ENCODE data around the gene PRPF40A.

Gene PRPF40A

DNA sequence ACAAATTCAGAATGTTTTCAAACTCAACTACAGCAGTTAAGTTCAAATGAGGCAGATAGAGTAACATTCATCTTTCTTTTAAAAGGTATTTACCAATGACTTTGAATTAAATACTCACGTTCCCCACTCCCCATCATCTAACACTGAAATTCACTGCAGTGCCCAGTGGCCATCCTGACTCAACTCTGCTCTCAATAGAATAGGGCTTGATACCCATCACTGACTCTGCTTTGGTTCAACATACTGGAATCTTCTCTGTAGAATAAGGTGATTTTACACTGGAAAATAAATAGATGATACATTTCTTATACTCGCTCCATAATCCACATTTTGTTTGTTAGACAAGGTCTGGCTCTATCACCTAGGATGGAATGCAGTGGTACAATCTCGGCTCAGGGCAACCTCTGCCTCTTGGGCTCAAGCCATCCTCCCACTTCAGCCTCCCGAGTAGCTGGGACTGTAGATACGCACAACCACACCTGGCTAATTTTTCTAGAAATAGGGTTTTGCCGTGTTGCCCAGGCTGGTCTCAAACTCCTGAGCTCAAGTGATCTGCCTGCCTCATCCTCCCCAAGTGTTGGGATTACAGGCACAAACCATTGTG lies 66.4 kb downstream of the PRPF40A start:
- peaks cover 6% of the 10 kb centered on the region; the same call in 1 of the 2 replicates for H3K36me3 ChIP-seq (replicated peaks; ENCODE audit: insufficient read depth, low read length)

DNA sequence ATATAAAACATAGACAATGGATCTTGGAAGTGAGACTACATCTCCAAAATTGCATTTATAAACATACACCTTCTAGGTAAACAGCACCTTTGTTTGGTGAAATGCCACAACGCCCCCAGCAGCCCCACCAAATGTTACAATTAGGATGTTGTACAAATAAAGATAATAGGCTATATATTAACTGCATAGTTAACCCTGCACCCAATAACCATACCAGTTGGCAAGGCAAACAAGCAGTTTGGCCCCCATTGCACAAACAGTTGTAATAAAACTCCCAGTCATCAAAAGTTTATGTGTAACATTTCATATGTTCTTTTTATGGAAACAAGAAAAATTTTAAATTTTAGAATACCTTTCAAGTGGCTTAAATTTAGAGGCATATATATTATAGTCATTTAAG lies 67.3 kb downstream of the PRPF40A start:
- Histone ChIP-seq H3K4me3 (ENCODE audit: low read length) (no peak overlapping the region), H3K36me3 (replicated peaks; ENCODE audit: insufficient read depth, low read length) (peaks cover 6% of the 10 kb centered on the region; the same call in 1 of the 2 replicates), H3K79me2 (ENCODE audit: low read length) (no peaks in the 10 kb centered on the region), H3K4me1 (ENCODE audit: low read length) (peaks cover 3% of the 10 kb centered on the region; the same call in 1 of the 2 replicates), H3K27me3 (replicated peaks; ENCODE audit: insufficient read depth, low read length) (no peaks in the 10 kb centered on the region), H4K20me1 (ENCODE audit: insufficient read depth, low read length) (no peaks in the 10 kb centered on the region), H3K9me2 (replicated peaks; ENCODE audit: insufficient read depth, low read length) (no peaks in the 10 kb centered on the region), H3K27ac (ENCODE audit: low read length) (no peak overlapping the region), H3K4me2 (ENCODE audit: low read depth, low read length) (no peak overlapping the region), H2AFZ (ENCODE audit: low read length) (no peak overlapping the region), H3F3A (ENCODE audit: insufficient read depth, low read length) (no peaks in the 10 kb centered on the region; the same call in 1 of the 2 replicates), H3K9me3 (replicated peaks; ENCODE audit: insufficient read depth, low read length) (no peaks in the 10 kb centered on the region), H3K9ac (ENCODE audit: low read length) (no peak overlapping the region)
- no peak for TF ChIP-seq EZH2 (optimal IDR thresholded peaks at IDR 0.05; ENCODE audit: low read depth, low read length)
- DNase-seq = no peak

More for the DNA sequence above, 66.4 kb downstream of the PRPF40A start:
- Histone ChIP-seq H3K4me2 (ENCODE audit: low read depth, low read length) (no peak overlapping the region), H3K79me2 (ENCODE audit: low read length) (no peaks in the 10 kb centered on the region), H3K4me3 (ENCODE audit: low read length) (no peak overlapping the region), H3K27ac (ENCODE audit: low read length) (no peak overlapping the region), H3F3A (ENCODE audit: insufficient read depth, low read length) (no peaks in the 10 kb centered on the region; the same call in 1 of the 2 replicates), H3K4me1 (ENCODE audit: low read length) (peaks cover 3% of the 10 kb centered on the region; the same call in 1 of the 2 replicates), H3K27me3 (replicated peaks; ENCODE audit: insufficient read depth, low read length) (no peaks in the 10 kb centered on the region), H4K20me1 (ENCODE audit: insufficient read depth, low read length) (no peaks in the 10 kb centered on the region), H3K9me2 (replicated peaks; ENCODE audit: insufficient read depth, low read length) (no peaks in the 10 kb centered on the region), H3K9ac (ENCODE audit: low read length) (no peak overlapping the region), H2AFZ (ENCODE audit: low read length) (no peak overlapping the region), H3K9me3 (replicated peaks; ENCODE audit: insufficient read depth, low read length) (no peaks in the 10 kb centered on the region)
- TF ChIP-seq CTCF (IDR thresholded peaks at IDR 0.05; ENCODE audit: low read length) (no peak), EZH2phosphoT487 (IDR thresholded peaks at IDR 0.05; ENCODE audit: low read length) (no peak), EZH2 (optimal IDR thresholded peaks at IDR 0.05; ENCODE audit: low read depth, low read length) (no peak)
- no peak for DNase-seq

DNA sequence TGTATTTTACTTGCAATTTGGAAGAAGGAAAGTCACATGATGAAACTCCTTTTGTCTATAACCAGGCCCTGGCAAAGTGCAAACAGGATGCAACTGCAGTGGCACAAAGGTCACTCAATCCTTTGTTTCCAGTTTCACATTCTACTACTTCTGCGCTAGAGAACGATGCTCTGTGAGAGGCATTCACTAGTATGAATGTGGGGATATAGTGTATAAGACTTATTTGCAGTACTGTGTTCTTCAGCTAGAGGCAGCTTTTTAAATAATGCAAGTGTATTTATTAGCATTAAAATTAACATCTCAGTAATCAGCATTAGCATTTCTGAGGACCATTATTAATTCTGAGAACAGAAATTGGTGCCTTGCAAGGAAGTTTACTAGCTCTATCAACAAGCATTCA lies 68.9 kb downstream of the PRPF40A start:
- Histone ChIP-seq H4K20me1 (ENCODE audit: insufficient read depth, low read length) (no peaks in the 10 kb centered on the region), H3K4me2 (ENCODE audit: low read depth, low read length) (no peak overlapping the region), H3K9ac (ENCODE audit: low read length) (no peak overlapping the region), H3K9me3 (replicated peaks; ENCODE audit: insufficient read depth, low read length) (no peaks in the 10 kb centered on the region), H3K4me3 (ENCODE audit: low read length) (no peak overlapping the region), H3K27ac (ENCODE audit: low read length) (no peak overlapping the region), H3K27me3 (replicated peaks; ENCODE audit: insufficient read depth, low read length) (no peaks in the 10 kb centered on the region), H3F3A (ENCODE audit: insufficient read depth, low read length) (no peaks in the 10 kb centered on the region; the same call in 1 of the 2 replicates), H3K79me2 (ENCODE audit: low read length) (no peaks in the 10 kb centered on the region), H2AFZ (ENCODE audit: low read length) (no peak overlapping the region), H3K4me1 (ENCODE audit: low read length) (peaks cover 3% of the 10 kb centered on the region; the same call in 1 of the 2 replicates), H3K9me2 (replicated peaks; ENCODE audit: insufficient read depth, low read length) (no peaks in the 10 kb centered on the region), H3K36me3 (replicated peaks; ENCODE audit: insufficient read depth, low read length) (peaks cover 6% of the 10 kb centered on the region; the same call in 1 of the 2 replicates)
- TF ChIP-seq EZH2 (optimal IDR thresholded peaks at IDR 0.05; ENCODE audit: low read depth, low read length) (no peak), CTCF (IDR thresholded peaks at IDR 0.05; ENCODE audit: low read length) (peak; percentile 15), EZH2phosphoT487 (IDR thresholded peaks at IDR 0.05; ENCODE audit: low read length) (no peak)
- DNase-seq = no peak

DNA sequence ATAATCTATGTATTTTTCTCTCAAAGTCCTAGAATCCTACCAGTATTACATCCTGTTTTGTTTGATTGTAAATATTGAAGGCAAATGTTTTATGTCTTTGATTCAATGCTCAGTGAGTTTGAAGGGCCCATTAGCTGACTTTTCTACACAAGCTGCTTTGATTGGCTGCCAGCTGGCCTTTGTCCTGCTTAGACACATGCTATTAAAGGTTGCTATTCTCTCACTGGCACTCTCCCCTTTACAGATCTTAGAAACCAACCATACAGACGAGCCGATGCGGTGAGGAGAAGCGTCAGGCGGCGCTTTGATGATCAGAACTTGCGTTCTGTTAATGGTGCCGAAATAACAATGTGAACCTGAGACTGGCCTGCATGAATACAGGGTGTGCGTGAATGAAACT lies 69.7 kb downstream of the PRPF40A start:
- Histone ChIP-seq H3K4me2 (ENCODE audit: low read depth, low read length) (no peak overlapping the region), H3K4me1 (ENCODE audit: low read length) (peaks cover 3% of the 10 kb centered on the region; the same call in 1 of the 2 replicates), H3K9ac (ENCODE audit: low read length) (no peak overlapping the region), H3K27me3 (replicated peaks; ENCODE audit: insufficient read depth, low read length) (no peaks in the 10 kb centered on the region), H3K4me3 (ENCODE audit: low read length) (no peak overlapping the region), H3K27ac (ENCODE audit: low read length) (no peak overlapping the region), H3F3A (ENCODE audit: insufficient read depth, low read length) (no peaks in the 10 kb centered on the region; the same call in 1 of the 2 replicates), H3K9me2 (replicated peaks; ENCODE audit: insufficient read depth, low read length) (no peaks in the 10 kb centered on the region), H3K79me2 (ENCODE audit: low read length) (no peaks in the 10 kb centered on the region), H3K9me3 (replicated peaks; ENCODE audit: insufficient read depth, low read length) (no peaks in the 10 kb centered on the region), H3K36me3 (replicated peaks; ENCODE audit: insufficient read depth, low read length) (peaks cover 4% of the 10 kb centered on the region; the same call in 1 of the 2 replicates), H2AFZ (ENCODE audit: low read length) (no peak overlapping the region), H4K20me1 (ENCODE audit: insufficient read depth, low read length) (no peaks in the 10 kb centered on the region)
- no peak for TF ChIP-seq CTCF (IDR thresholded peaks at IDR 0.05; ENCODE audit: low read length)
- no peak for TF ChIP-seq EZH2phosphoT487 (IDR thresholded peaks at IDR 0.05; ENCODE audit: low read length)
- TF ChIP-seq EZH2 (optimal IDR thresholded peaks at IDR 0.05; ENCODE audit: low read depth, low read length) = no peak
- no peak for DNase-seq

Measured in MM.1S (cell line).